Neuronal stem cell (in vitro differentiated cells): Measurements from ENCODE around the gene RPL32.

Experiments
- DNase-seq: peaks from one replicate; pipeline ENCODE4 v3.0.0-alpha.2; 2013; ENCODE audit warnings: low spot score
- H2AFZ ChIP-seq: one replicate; pipeline ENCODE4 v1.6.1; 2013; ENCODE audit warnings: mild to moderate bottlenecking, low read length, inconsistent platforms
- H2AK5ac ChIP-seq: 2 replicates; pipeline ENCODE4 v1.6.1; 2013; ENCODE audit warnings: low read depth, mild to moderate bottlenecking, inconsistent platforms, low read length, moderate library complexity, mixed read lengths
- H2BK120ac ChIP-seq: 2 replicates; pipeline ENCODE4 v1.6.1; 2013; ENCODE audit warnings: low read depth, mild to moderate bottlenecking, inconsistent platforms, low read length, moderate library complexity, mixed read lengths
- H2BK12ac ChIP-seq: one replicate; pipeline ENCODE4 v1.6.1; 2013; ENCODE audit warnings: low read length, inconsistent platforms
- H2BK15ac ChIP-seq: 2 replicates; pipeline ENCODE4 v1.6.1; 2013; ENCODE audit warnings: mild to moderate bottlenecking, low read length, inconsistent platforms, mixed read lengths
- H2BK5ac ChIP-seq: one replicate; pipeline ENCODE4 v1.6.1; 2013; ENCODE audit warnings: inconsistent platforms, mild to moderate bottlenecking, low read length, moderate library complexity
- H3K14ac ChIP-seq: one replicate; pipeline ENCODE4 v1.6.1; 2013; ENCODE audit warnings: low read length, inconsistent platforms
- H3K18ac ChIP-seq: 2 replicates; pipeline ENCODE4 v1.6.1; 2013; ENCODE audit warnings: low read length, inconsistent platforms
- H3K23ac ChIP-seq: 2 replicates; pipeline ENCODE4 v1.6.1; 2013; ENCODE audit warnings: low read depth, mild to moderate bottlenecking, mixed read lengths, low read length, inconsistent platforms; ENCODE audit not compliant: poor library complexity
- H3K27ac ChIP-seq: replicated peaks from 3 replicates; pipeline ENCODE4 v1.5.1; 2013; ENCODE audit warnings: low read length, inconsistent platforms
- H3K27me3 ChIP-seq, 3 experiments: 2 replicates each; pipeline ENCODE4 v1.6.1; 2013; ENCODE audit warnings: low read length in 3 of 3, mild to moderate bottlenecking in 2 of 3, inconsistent platforms in 1 of 3, low read depth in 1 of 3, mixed read lengths in 1 of 3, moderate library complexity in 1 of 3; ENCODE audit not compliant: control insufficient read depth in 3 of 3, insufficient read depth in 3 of 3
- H3K36me3 ChIP-seq, 2 donors: replicated peaks in 1 of 2; 2 replicates each; pipeline ENCODE4 v1.6.1; 2013; ENCODE audit warnings: low read length in 2 of 2; ENCODE audit not compliant: control insufficient read depth in 2 of 2, insufficient read depth in 2 of 2
- H3K4ac ChIP-seq: 2 replicates; pipeline ENCODE4 v1.6.1; 2013; ENCODE audit warnings: inconsistent platforms, mild to moderate bottlenecking, low read length, moderate library complexity
- H3K4me1 ChIP-seq, 2 donors: 1 replicate in 1 of 2; 2 replicates in 1 of 2; pipeline ENCODE4 v1.6.1; 2013; ENCODE audit warnings: low read length in 2 of 2, low read depth in 1 of 2; ENCODE audit not compliant: control insufficient read depth in 2 of 2, insufficient read depth in 1 of 2
- H3K4me2 ChIP-seq: one replicate; pipeline ENCODE4 v1.6.1; 2013; ENCODE audit warnings: mild to moderate bottlenecking, low read length, inconsistent platforms; ENCODE audit not compliant: insufficient read depth, poor library complexity, severe bottlenecking
- H3K4me3 ChIP-seq, 2 donors: 2 replicates each; pipeline ENCODE4 v1.5.1; 2013; ENCODE audit warnings: low read length in 2 of 2, mild to moderate bottlenecking in 2 of 2, inconsistent platforms in 1 of 2, moderate library complexity in 1 of 2
- H3K79me1 ChIP-seq: one replicate; pipeline ENCODE4 v1.6.1; 2013; ENCODE audit warnings: low read depth, mild to moderate bottlenecking, inconsistent platforms, low read length, moderate library complexity
- H3K9ac ChIP-seq: one replicate; pipeline ENCODE4 v1.6.1; 2013; ENCODE audit warnings: mild to moderate bottlenecking, low read depth, low read length, inconsistent platforms; ENCODE audit not compliant: poor library complexity
- H3K9me3 ChIP-seq, 2 donors: replicated peaks in 1 of 2; 2 replicates each; pipeline versions ENCODE3 to v1.6.1; 2013; ENCODE audit warnings: low read length in 2 of 2, mild to moderate bottlenecking in 2 of 2, inconsistent platforms in 1 of 2, low read depth in 1 of 2, mixed read lengths in 1 of 2, moderate library complexity in 1 of 2; ENCODE audit not compliant: control insufficient read depth in 2 of 2, insufficient read depth in 1 of 2
- H4K8ac ChIP-seq: one replicate; pipeline ENCODE4 v1.6.1; 2013; ENCODE audit warnings: low read depth, mild to moderate bottlenecking, inconsistent platforms, low read length, moderate library complexity
- H4K91ac ChIP-seq: one replicate; pipeline ENCODE4 v1.6.1; 2013; ENCODE audit warnings: low read length, low read depth, mild to moderate bottlenecking, inconsistent platforms; ENCODE audit not compliant: poor library complexity
- WGBS, 2 donors: extraction: QIAGEN DNeasy Blood & Tissue Kit; methylation state at CpG; one replicate each; pipeline ENCODE4 v1.1.7; 2013; ENCODE audit warnings: missing lambda C conversion rate in 2 of 2, mixed read lengths in 1 of 2; ENCODE audit not compliant: insufficient read length in 2 of 2, insufficient replicate concordance in 1 of 2; ENCODE audit errors: extremely low coverage in 2 of 2; 5-methylcytosine and 5-hydroxymethylcytosine counted together

RPL32 gene

DNA sequence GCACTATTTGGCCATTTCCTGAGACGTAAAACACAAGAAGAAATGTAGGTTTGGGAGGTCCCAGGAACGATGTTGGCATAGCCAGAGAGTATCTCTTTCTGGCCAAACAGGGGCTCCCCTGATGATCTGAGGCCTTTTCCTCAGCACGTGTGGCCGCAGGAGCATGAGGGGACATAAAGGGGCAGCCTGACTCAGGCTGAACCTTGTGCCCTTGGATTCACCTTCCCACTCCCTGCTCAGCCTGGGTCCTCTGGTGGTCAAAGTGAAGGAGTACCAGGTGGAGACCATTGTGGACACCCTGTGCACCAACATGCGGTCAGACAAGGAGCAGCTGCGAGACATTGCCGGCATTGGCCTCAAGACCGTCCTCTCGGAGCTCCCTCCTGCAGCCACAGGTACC, 34.3 kb downstream of the RPL32 start:
- no peak overlapping the region for H2AFZ ChIP-seq
- no peak overlapping the region for H4K8ac ChIP-seq
- H3K4me1 ChIP-seq, result peaks cover 4 to 6% of the 10 kb centered on the region in 2 donors
- H3K27ac ChIP-seq, result no peak overlapping the region
- H3K18ac ChIP-seq, result no peak overlapping the region
- H2BK12ac ChIP-seq, result peak overlapping the region; percentile 86
- H2BK120ac ChIP-seq, result no peak overlapping the region
- H3K9me3 ChIP-seq, result no peaks in the 10 kb centered on the region
- WGBS, 2 donors, result no CpG with 5 or more reads among the region's 9 CpGs
- no peak for DNase-seq
- H3K4me3 ChIP-seq, result no peak overlapping the region
- no peaks in the 10 kb centered on the region for H3K79me1 ChIP-seq
- H3K36me3 ChIP-seq, result peaks cover 0 to 25% of the 10 kb centered on the region in 2 donors
- H2AK5ac ChIP-seq, result peak overlapping the region; percentile 47
- H4K91ac ChIP-seq, result no peak overlapping the region
- H3K27me3 ChIP-seq, result no peaks in the 10 kb centered on the region
- H2BK15ac ChIP-seq, result no peak overlapping the region
- H3K4ac ChIP-seq, result peak overlapping the region; percentile 60
- no peak overlapping the region for H3K14ac ChIP-seq
- H2BK5ac ChIP-seq, result no peak overlapping the region
- H3K23ac ChIP-seq, result peak overlapping the region; percentile 43
- H3K9ac ChIP-seq, result no peak overlapping the region
- no peak overlapping the region for H3K4me2 ChIP-seq

- Histone ChIP-seq H3K4me3 (no peak overlapping the region), H3K36me3 (peaks cover 0 to 25% of the 10 kb centered on the region in 2 donors), H3K18ac (no peak overlapping the region)
Measured at GRCh38 chr3:12803371-12803770, 38.0 kb downstream of the RPL32 start.

DNA sequence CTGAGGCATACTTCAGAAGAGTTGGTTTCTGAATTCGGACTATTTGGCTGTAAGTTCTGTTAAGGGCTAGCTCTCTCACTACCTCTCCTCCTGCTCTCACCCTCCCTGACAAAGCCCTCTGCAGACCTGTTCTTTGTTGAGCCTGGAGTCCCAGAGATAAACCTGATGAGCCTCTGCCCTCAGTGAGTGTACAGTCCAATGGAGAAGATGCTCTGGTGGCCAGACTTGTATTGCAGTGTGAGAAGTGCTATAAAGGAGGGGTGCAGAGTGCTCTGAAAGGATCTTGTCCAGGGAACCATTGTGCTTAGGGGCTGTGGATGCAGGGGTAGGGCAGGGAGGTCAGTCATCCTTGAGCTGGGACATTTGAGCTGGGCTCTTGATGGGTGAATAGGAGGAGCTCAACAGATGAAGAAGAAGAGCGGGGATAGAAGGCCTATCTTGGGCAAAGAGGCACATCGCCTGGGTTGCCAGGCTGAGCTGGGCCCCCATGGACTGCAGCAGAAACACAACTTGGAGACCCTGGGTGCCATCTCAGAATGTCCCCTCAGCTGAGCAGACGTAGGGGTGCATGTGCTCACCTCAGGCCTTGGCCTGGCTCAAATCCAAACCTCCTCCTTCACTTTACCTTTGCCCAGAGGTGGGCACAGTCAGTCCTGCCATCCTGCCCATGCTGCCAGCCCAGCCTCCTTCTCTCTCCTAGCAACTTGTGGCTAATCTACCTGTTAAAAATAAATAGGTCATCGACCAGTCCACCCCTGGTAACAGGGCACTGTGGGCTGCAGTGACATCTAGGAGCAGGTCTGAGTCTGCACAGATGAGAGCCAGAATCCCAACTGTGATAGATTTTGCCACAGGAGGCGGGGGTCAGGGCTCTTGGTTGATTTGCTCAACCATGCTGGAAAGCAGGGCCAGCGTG, 41.6 kb downstream of the RPL32 start:
- Histone ChIP-seq H2BK120ac (no peak overlapping the region), H3K27me3 (peaks cover 0 to 6% (median 0%) of the 10 kb centered on the region in 3 experiments), H3K23ac (peak overlapping the region; percentile 49), H2AFZ (no peak overlapping the region), H2BK5ac (no peak overlapping the region), H3K36me3 (peaks cover 0 to 9% of the 10 kb centered on the region in 2 donors), H3K4me3 (no peak overlapping the region), H2BK15ac (peak overlapping the region; percentile 55), H3K9me3 (peaks cover 0 to 1% of the 10 kb centered on the region in 2 donors), H3K18ac (no peak overlapping the region), H3K27ac (no peak overlapping the region), H4K91ac (no peak overlapping the region), H3K14ac (no peak overlapping the region), H4K8ac (no peak overlapping the region), H2AK5ac (peak overlapping the region; percentile 65), H3K4me2 (no peak overlapping the region), H2BK12ac (peak overlapping the region; percentile 34), H3K4ac (no peak overlapping the region), H3K4me1 (peaks cover 0 to 3% of the 10 kb centered on the region in 2 donors), H3K9ac (no peak overlapping the region), H3K79me1 (no peaks in the 10 kb centered on the region)
- WGBS, 2 donors, result no CpG with 5 or more reads among the region's 7 CpGs
- no peak for DNase-seq

More at GRCh38 chr3:12803371-12803770, 38.0 kb downstream of the RPL32 start:
- Histone ChIP-seq H4K91ac (no peak overlapping the region), H4K8ac (no peak overlapping the region), H3K4ac (no peak overlapping the region), H2BK15ac (no peak overlapping the region), H3K14ac (no peak overlapping the region), H3K4me2 (no peak overlapping the region), H3K27ac (no peak overlapping the region), H3K79me1 (no peaks in the 10 kb centered on the region), H3K9ac (no peak overlapping the region), H2AK5ac (no peak overlapping the region), H2BK120ac (no peak overlapping the region), H2BK12ac (no peak overlapping the region), H3K23ac (no peak overlapping the region), H3K9me3 (peaks cover 0 to 1% of the 10 kb centered on the region in 2 donors), H2BK5ac (no peak overlapping the region), H3K27me3 (no peaks in the 10 kb centered on the region), H3K4me1 (no peaks in the 10 kb centered on the region), H2AFZ (no peak overlapping the region)
- DNase-seq, result no peak
- WGBS, 2 donors, result no CpG with 5 or more reads among the region's 12 CpGs

DNA sequence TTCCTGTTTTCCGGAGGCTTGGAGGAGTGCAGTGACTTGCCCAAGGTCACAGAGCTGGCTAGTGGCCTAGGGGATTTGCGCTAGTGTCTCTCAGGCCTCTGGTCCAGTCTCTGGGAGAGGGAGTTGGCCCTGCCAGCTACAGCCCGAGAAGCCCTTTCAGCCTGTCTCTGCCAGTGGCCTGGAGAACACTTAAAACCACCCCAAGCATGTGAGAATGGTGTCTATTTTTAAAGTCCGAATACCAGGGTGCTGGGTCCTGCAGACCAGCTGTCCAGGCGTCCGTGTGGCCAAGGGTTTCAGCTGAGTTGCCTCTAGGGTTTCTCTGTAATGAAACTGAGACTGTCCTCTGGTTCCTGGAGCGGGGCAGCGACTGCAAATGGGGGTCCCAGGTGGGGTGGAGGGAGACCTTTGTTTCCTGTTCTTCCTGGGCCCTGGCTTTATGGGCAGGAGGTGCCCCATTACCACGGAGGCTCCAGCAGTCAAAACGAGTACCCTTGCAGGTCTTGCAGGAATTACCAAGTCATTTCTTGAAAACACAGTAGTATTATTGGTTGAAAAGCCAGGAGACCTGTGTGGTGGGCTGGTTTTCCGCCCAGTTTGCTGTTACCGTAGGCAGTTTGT, 42.7 kb downstream of the RPL32 start:
- no peak overlapping the region for H3K14ac ChIP-seq
- H3K27me3 ChIP-seq, result peaks cover 0 to 6% (median 0%) of the 10 kb centered on the region in 3 experiments
- no peak overlapping the region for H2BK12ac ChIP-seq
- peak overlapping the region in 1 of 2 donors; percentile 24 for H3K4me3 ChIP-seq
- H3K18ac ChIP-seq, result no peak overlapping the region
- no peak overlapping the region for H4K91ac ChIP-seq
- peak overlapping the region; percentile 4 for H2AK5ac ChIP-seq
- no peak overlapping the region for H3K9ac ChIP-seq
- WGBS, 2 donors, result no CpG with 5 or more reads among the region's 12 CpGs
- DNase-seq, result no peak
- no peak overlapping the region for H2BK15ac ChIP-seq
- H2BK120ac ChIP-seq, result no peak overlapping the region
- peaks cover 0 to 1% of the 10 kb centered on the region in 2 donors for H3K9me3 ChIP-seq
- H4K8ac ChIP-seq, result no peak overlapping the region
- H3K4me2 ChIP-seq, result no peak overlapping the region
- no peak overlapping the region for H3K23ac ChIP-seq
- no peaks in the 10 kb centered on the region for H3K79me1 ChIP-seq
- peaks cover 0 to 3% of the 10 kb centered on the region in 2 donors for H3K4me1 ChIP-seq
- H3K36me3 ChIP-seq, result peaks cover 0 to 4% of the 10 kb centered on the region in 2 donors
- H2AFZ ChIP-seq, result no peak overlapping the region
- no peak overlapping the region for H2BK5ac ChIP-seq
- H3K4ac ChIP-seq, result no peak overlapping the region
- H3K27ac ChIP-seq, result no peak overlapping the region
